Measurements from ENCODE around the gene LRP2.
A peak's percentile ranks its signal among the peaks of the same experiment; 100 is the strongest.

The LRP2 gene

DNA sequence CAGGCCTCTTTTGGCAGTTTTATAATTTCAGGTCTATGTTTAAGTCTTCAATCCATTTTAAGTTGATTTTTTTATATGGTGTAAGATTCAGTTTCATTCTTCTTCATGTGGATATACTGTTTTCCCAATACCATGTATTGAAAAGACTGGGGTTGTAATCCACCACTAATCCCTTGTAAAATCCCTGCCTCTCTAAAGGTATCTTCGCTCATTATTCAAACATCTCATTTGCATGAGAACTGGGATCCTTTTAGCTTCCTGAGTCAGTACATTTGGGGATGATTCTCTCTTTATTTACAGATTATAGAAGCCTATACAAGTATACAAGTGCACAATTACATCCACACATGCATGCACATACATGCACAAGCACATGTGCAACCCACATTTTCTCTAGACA, 267.7 kb downstream of the LRP2 start:
- H3K4me3 ChIP-seq (ENCODE audit: low read depth, low read length) = no peak overlapping the region
- TF ChIP-seq POLR2A (IDR thresholded peaks at IDR 0.05; ENCODE audit: extremely low read depth, insufficient read length) (no peak), MYC (IDR thresholded peaks at IDR 0.05; ENCODE audit: low read depth, low read length) (no peak)
- TF ChIP-seq, protein P1, sequence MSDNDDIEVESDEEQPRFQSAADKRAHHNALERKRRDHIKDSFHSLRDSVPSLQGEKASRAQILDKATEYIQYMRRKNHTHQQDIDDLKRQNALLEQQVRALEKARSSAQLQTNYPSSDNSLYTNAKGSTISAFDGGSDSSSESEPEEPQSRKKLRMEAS (IDR thresholded peaks at IDR 0.05; ENCODE audit: low read depth, low read length) = no peak
- TF ChIP-seq, protein P2, sequence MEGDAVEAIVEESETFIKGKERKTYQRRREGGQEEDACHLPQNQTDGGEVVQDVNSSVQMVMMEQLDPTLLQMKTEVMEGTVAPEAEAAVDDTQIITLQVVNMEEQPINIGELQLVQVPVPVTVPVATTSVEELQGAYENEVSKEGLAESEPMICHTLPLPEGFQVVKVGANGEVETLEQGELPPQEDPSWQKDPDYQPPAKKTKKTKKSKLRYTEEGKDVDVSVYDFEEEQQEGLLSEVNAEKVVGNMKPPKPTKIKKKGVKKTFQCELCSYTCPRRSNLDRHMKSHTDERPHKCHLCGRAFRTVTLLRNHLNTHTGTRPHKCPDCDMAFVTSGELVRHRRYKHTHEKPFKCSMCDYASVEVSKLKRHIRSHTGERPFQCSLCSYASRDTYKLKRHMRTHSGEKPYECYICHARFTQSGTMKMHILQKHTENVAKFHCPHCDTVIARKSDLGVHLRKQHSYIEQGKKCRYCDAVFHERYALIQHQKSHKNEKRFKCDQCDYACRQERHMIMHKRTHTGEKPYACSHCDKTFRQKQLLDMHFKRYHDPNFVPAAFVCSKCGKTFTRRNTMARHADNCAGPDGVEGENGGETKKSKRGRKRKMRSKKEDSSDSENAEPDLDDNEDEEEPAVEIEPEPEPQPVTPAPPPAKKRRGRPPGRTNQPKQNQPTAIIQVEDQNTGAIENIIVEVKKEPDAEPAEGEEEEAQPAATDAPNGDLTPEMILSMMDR (IDR thresholded peaks at IDR 0.05; ENCODE audit: low read depth, low read length) = no peak
- no peak for DNase-seq (ENCODE audit: low read depth)

DNA sequence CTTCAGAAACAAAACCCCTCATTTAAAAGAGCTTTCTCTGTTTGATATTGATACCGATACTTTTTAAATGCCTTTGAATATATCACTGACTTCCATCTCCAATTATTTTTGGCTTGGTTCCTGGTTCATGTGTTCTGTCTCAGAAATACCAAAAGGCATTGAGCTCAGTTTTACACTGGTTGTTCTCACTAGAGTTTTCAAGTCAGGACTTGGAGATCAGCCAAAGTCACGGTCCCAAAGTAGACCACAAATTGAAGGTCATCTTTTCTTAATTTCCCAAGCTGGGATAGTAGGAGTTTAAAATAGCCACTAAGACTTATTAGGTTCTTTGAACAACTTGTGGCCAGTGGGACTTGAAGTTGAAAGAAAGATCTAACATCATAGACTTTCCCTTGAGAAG, 268.8 kb downstream of the LRP2 start:
- no peak for DNase-seq (ENCODE audit: low read depth)
- TF ChIP-seq, protein P1 (IDR thresholded peaks at IDR 0.05; ENCODE audit: low read depth, low read length) = no peak
- TF ChIP-seq POLR2A (IDR thresholded peaks at IDR 0.05; ENCODE audit: extremely low read depth, insufficient read length) (no peak), MYC (IDR thresholded peaks at IDR 0.05; ENCODE audit: low read depth, low read length) (no peak)
- TF ChIP-seq, protein P2 (IDR thresholded peaks at IDR 0.05; ENCODE audit: low read depth, low read length) = no peak
- H3K4me3 ChIP-seq (ENCODE audit: low read depth, low read length) = no peak overlapping the region

DNA sequence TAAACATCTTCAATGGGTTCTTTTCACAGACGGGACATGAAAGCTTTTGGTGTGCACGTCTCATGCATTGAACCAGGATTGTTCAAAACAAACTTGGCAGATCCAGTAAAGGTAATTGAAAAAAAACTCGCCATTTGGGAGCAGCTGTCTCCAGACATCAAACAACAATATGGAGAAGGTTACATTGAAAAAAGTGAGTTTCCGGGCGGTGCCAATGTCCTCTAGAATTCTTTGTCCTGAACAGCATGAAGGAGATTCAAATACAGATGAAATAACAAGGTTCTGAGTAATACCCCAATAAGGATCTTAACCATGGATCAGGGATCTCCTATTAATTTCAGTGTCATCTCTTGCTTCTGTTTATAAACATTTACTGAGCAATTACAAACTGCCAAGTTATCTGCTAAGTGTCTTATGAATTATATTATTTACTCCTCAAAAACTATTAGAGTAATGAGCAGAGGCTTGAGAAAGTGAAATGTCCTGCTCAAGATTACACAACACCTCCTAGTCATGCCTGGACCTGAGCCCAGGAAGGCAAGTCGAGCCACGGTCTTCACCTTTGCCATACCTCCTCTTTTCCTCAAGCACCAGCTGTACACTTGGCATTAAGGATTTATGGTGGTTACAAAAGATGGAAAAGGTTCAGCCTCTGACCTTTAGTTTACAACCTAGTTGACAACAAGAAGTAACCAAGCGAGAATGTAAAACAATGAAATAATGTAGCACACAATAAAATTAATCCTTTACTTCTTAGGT, 270.4 kb downstream of the LRP2 start:
- no peak for DNase-seq (ENCODE audit: low read depth)
- H3K4me3 ChIP-seq (ENCODE audit: low read depth, low read length) = no peak overlapping the region
- TF ChIP-seq, protein P2 (IDR thresholded peaks at IDR 0.05; ENCODE audit: low read depth, low read length) = no peak
- TF ChIP-seq MYC (IDR thresholded peaks at IDR 0.05; ENCODE audit: low read depth, low read length) (no peak), POLR2A (IDR thresholded peaks at IDR 0.05; ENCODE audit: extremely low read depth, insufficient read length) (no peak)
- TF ChIP-seq, protein P1 (IDR thresholded peaks at IDR 0.05; ENCODE audit: low read depth, low read length) = no peak

DNA sequence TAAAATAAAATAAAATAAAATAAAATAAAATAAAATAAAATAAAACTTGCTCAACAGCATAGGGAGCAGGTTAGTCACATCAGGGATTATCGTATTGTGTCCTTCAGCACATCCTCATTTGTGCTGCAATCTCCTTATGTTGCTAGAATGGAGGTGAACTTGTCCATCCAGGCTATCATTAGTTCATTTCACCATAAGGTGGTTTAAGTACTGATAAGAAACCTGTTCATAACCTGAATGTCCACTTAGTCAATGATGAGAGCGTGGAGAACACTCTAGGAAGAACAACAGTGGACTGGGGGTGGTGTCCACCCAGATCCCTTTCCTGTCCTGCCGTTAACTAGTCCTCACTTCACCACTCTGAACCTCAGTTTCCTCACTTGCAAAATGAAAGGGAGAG, 271.1 kb downstream of the LRP2 start:
- no peak overlapping the region for H3K4me3 ChIP-seq (ENCODE audit: low read depth, low read length)
- no peak for TF ChIP-seq POLR2A (IDR thresholded peaks at IDR 0.05; ENCODE audit: extremely low read depth, insufficient read length)
- TF ChIP-seq MYC (IDR thresholded peaks at IDR 0.05; ENCODE audit: low read depth, low read length) = no peak
- TF ChIP-seq, protein P1 (IDR thresholded peaks at IDR 0.05; ENCODE audit: low read depth, low read length) = no peak
- TF ChIP-seq, protein P2 (IDR thresholded peaks at IDR 0.05; ENCODE audit: low read depth, low read length) = no peak
- DNase-seq (ENCODE audit: low read depth) = no peak

DNA sequence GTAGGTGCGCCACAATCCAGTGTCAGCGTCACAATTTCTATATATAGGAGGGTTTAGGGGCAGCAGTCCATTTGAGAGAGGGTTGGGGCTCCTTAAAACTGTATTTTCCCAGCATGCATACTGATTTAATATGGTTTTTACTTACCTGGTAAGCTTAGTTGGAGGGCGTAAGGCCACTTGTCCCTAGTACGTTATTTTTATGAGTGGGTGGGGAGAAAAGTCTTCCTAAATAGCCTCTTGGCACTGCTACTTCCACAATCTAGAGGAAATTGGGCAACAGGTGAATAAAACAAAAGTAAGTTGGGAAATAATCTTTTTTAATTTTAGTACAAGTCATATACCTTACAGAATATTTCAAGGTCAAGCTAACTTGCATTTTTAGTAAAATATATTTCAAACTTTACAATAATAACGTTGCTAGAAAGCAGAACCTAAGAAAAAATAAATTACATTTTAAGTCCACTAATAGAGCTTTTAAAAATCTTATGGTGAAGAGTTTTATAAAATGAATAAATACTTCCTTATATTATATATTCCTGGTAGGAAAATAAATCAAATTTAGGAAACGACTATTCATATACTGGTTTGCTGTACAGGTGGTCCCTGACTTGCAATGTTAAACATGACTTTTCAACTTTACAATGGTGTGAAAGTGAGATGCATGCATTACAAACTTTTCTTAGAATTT, 272.1 kb downstream of the LRP2 start:
- TF ChIP-seq, protein P1 (IDR thresholded peaks at IDR 0.05; ENCODE audit: low read depth, low read length) = no peak
- no peak for TF ChIP-seq POLR2A (IDR thresholded peaks at IDR 0.05; ENCODE audit: extremely low read depth, insufficient read length)
- TF ChIP-seq MYC (IDR thresholded peaks at IDR 0.05; ENCODE audit: low read depth, low read length) = no peak
- TF ChIP-seq, protein P2 (IDR thresholded peaks at IDR 0.05; ENCODE audit: low read depth, low read length) = no peak
- DNase-seq (ENCODE audit: low read depth) = peak; percentile 93
- peak overlapping the region; percentile 25 for H3K4me3 ChIP-seq (ENCODE audit: low read depth, low read length)

All from NB4 (cell line).